Left ventricle myocardium superior (tissue), 1 donor: ENCODE results near the gene BIRC2. TPM values are rescaled to one million over a fixed set of nuclear protein-coding genes. Genes with fewer than 3 reads are reported as not detected.
A peak's percentile ranks its signal among the peaks of the same experiment; 100 is the strongest.

Experiments used
- ATAC-seq: fragments of 200-7000 bp; cut with Tn5 transposase; one replicate; pipeline ENCODE4 v1.9.1; 2020; ENCODE audit warnings: mild to moderate bottlenecking, moderate library complexity
- DNase-seq: peaks from one replicate; pipeline ENCODE4 v3.0.0-alpha.2; 2020
- intact Hi-C: fragments of 100-400 bp; cut with micrococcal nuclease; formaldehyde crosslinking; loops from one replicate; pipeline ENCODE4 v1.11.0; 2022
- total RNA-seq: library from RNA; stranded (reverse); fragmentation: NEBNext Ultra II Directional; extraction: Animal tissue kit (Norgen Biotek cat#: 25700); gene quantifications from one replicate; pipeline ENCODE4 v1.2.1, GENCODE V29; 2021
- donor health status: DM: no; HTN: yes; CAD: no; lungs with severe emphysema.

BIRC2 gene
- total RNA-seq, 1 donor from 2014 or later: 31.1 TPM

- DNase-seq (no peak), ATAC-seq (no peak)
- intact Hi-C loops: no loop called here
Measured at GRCh38 chr11:102420547-102420946, 73.5 kb downstream of the BIRC2 start.

- DNase-seq (no peak), ATAC-seq (no peak)
- intact Hi-C loops: no loop called here
Measured at GRCh38 chr11:102421261-102421660, 74.2 kb downstream of the BIRC2 start.

GRCh38 chr11:102422817-102423712, 76.1 kb downstream of the BIRC2 start:
- ATAC-seq (peak; percentile 50), DNase-seq (no peak)
- intact Hi-C loops: no loop called here

- ATAC-seq (no peak), DNase-seq (no peak)
- intact Hi-C loops: no loop called here
Measured at GRCh38 chr11:102423936-102424335, 76.9 kb downstream of the BIRC2 start.

- no peak for ATAC-seq
- no peak for DNase-seq
- intact Hi-C loops: no loop called here
Measured at GRCh38 chr11:102426000-102426399, 79.0 kb downstream of the BIRC2 start.

GRCh38 chr11:102426570-102426969, 79.6 kb downstream of the BIRC2 start:
- intact Hi-C loops: no loop called here
- no peak for DNase-seq

GRCh38 chr11:102427068-102427467, 80.1 kb downstream of the BIRC2 start:
- intact Hi-C loops: no loop called here
- DNase-seq (no peak), ATAC-seq (peak; percentile 24)

More at GRCh38 chr11:102426570-102426969, 79.6 kb downstream of the BIRC2 start:
- ATAC-seq: no peak

Other genes starting within 250 kb of the BIRC2 start
- gene YAP1, start 236.8 kb upstream of the BIRC2 start, total RNA-seq: 98.6 TPM
- 8.2 TPM for gene BIRC3, start 29.7 kb upstream of the BIRC2 start, total RNA-seq
- gene TMEM123, start 105.6 kb downstream of the BIRC2 start, total RNA-seq: 75.9 TPM
- not detected for gene MMP7, start 183.5 kb downstream of the BIRC2 start, total RNA-seq